Transverse colon (tissue), 4 donors: Measurements from ENCODE around the gene CLSTN2. TPM values are rescaled to one million over a fixed set of nuclear protein-coding genes. Genes with fewer than 3 reads are reported as not detected.

Experiments used
- DNase-seq: peaks from one replicate; pipeline ENCODE4 v3.0.0-alpha.2; 2019
- H3K27ac ChIP-seq, 4 donors: fragments of 200-600 bp; sonication (generic); 2 replicates each; pipeline ENCODE4 v1.5.1; 2016 to 2018; ENCODE audit warnings: inconsistent platforms in 4 of 4
- H3K27me3 ChIP-seq: fragments of 200-600 bp; sonication (generic); 2 replicates; pipeline ENCODE4 v1.5.1; 2017; ENCODE audit warnings: inconsistent platforms
- H3K36me3 ChIP-seq, 4 donors: fragments of 200-600 bp; sonication (generic); 2 replicates each; pipeline ENCODE4 v1.5.1; 2017 to 2019; ENCODE audit warnings: inconsistent platforms in 4 of 4
- H3K4me1 ChIP-seq, 4 donors: fragments of 200-600 bp; sonication (generic); 2 replicates each; pipeline ENCODE4 v1.5.1; 2017 to 2020; ENCODE audit warnings: inconsistent platforms in 4 of 4
- H3K4me3 ChIP-seq, 4 donors: fragments of 200-600 bp; sonication (generic); 1 replicate in 1 of 4; 2 replicates in 3 of 4; pipeline versions ENCODE4 v1.5.1 to v1.6.1; 2017 to 2019; ENCODE audit warnings: inconsistent platforms in 4 of 4
- H3K9me3 ChIP-seq, 2 donors: fragments of 200-600 bp; sonication (generic); 2 replicates each; pipeline ENCODE4 v1.5.1; 2017 to 2019; ENCODE audit warnings: inconsistent platforms in 2 of 2
- EP300 ChIP-seq: sonication (generic); formaldehyde crosslinking; IDR thresholded peaks from one replicate; pipeline ENCODE4 v1.6.1; 2017; ENCODE audit warnings: antibody characterized with exemption, low read depth
- POLR2A ChIP-seq: fragments of 450-650 bp; IDR thresholded peaks from one replicate; pipeline ENCODE4 v1.6.1; 2016; ENCODE audit warnings: antibody characterized with exemption, mild to moderate bottlenecking, moderate library complexity
- POLR2AphosphoS5 ChIP-seq, 3 donors: sonication (generic); formaldehyde crosslinking; IDR thresholded peaks; one replicate each; pipeline ENCODE4 v1.6.1; 2016; ENCODE audit warnings: antibody characterized with exemption in 3 of 3
- WGBS, 2 donors: methylation state at CpG; one replicate each; pipeline ENCODE4 v1.1.5; 2018; ENCODE audit warnings: low coverage in 1 of 2; 5-methylcytosine and 5-hydroxymethylcytosine counted together
- in situ Hi-C, 4 donors: fragments of 200-750 bp; cut with MboI; loops; one replicate each; pipeline versions ENCODE4 v1.15.0 to v1.15.1; 2017; ENCODE audit warnings: low sequenced_read_pairs in 3 of 4, low pct_ligation_motif_present in 1 of 4, low pct_unique_long_range_greater_than_20kb in 1 of 4
- intact Hi-C: fragments of 100-400 bp; cut with DNase I; formaldehyde crosslinking; loops from one replicate; pipeline ENCODE4 v1.15.1; 2023; ENCODE audit warnings: low total_unique reads
- total RNA-seq, 4 donors: library from RNA; depleted of rRNA; stranded (reverse); fragments of >200 nt; gene quantifications; one replicate each; pipeline ENCODE4 v1.1.0, GENCODE V29; 2016
- TF ChIP-seq, protein P1 (sequence below), 5 experiments: fragments of 200-600 bp in 3 of 5; fragments of 450-650 bp in 2 of 5; sonication (generic) in 3 of 5; IDR thresholded peaks; 1 replicate in 2 of 5; 2 replicates in 3 of 5; pipeline ENCODE4 v1.5.1; 2016 to 2017; ENCODE audit warnings: antibody characterized with exemption in 5 of 5, inconsistent platforms in 3 of 5, mild to moderate bottlenecking in 2 of 5, moderate library complexity in 1 of 5

The CLSTN2 gene
- total RNA-seq, 4 donors from 2014 or later: 0.60 to 9.0 (median 2.2) TPM

DNA sequence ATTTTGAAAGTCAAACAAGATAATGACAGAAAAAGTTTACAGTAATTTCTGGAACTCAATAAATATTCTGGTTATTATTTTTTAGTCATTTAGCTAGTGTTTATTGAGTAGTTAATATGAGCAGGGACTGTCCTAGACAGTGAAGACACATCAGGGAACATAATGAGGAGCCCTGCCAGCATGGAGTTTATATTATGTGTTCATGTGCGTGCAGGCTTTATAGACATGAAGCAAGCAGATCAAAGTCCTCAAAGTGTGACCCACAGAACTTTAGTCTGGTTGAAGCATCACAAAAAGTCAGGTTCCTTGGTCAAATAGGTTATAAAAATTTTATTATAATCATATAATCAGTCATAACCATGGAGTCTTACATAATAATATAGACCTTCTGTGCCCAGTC lies 289.3 kb downstream of the CLSTN2 start:
- in situ Hi-C loops: no loop called here
- Histone ChIP-seq H3K9me3 (no peaks in the 10 kb centered on the region), H3K36me3 (no peaks in the 10 kb centered on the region), H3K27ac (no peak overlapping the region), H3K4me3 (no peak overlapping the region), H3K27me3 (no peaks in the 10 kb centered on the region), H3K4me1 (no peaks in the 10 kb centered on the region)
- TF ChIP-seq EP300: no peak
- TF ChIP-seq, protein P1, sequence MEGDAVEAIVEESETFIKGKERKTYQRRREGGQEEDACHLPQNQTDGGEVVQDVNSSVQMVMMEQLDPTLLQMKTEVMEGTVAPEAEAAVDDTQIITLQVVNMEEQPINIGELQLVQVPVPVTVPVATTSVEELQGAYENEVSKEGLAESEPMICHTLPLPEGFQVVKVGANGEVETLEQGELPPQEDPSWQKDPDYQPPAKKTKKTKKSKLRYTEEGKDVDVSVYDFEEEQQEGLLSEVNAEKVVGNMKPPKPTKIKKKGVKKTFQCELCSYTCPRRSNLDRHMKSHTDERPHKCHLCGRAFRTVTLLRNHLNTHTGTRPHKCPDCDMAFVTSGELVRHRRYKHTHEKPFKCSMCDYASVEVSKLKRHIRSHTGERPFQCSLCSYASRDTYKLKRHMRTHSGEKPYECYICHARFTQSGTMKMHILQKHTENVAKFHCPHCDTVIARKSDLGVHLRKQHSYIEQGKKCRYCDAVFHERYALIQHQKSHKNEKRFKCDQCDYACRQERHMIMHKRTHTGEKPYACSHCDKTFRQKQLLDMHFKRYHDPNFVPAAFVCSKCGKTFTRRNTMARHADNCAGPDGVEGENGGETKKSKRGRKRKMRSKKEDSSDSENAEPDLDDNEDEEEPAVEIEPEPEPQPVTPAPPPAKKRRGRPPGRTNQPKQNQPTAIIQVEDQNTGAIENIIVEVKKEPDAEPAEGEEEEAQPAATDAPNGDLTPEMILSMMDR (IDR thresholded peaks at IDR 0.05): no peak
- TF ChIP-seq POLR2A: no peak
- DNase-seq: no peak
- intact Hi-C loops: no loop called here
- WGBS, 2 donors: 33 to 67% methylated on average over 1 of the region's 1 CpG

DNA sequence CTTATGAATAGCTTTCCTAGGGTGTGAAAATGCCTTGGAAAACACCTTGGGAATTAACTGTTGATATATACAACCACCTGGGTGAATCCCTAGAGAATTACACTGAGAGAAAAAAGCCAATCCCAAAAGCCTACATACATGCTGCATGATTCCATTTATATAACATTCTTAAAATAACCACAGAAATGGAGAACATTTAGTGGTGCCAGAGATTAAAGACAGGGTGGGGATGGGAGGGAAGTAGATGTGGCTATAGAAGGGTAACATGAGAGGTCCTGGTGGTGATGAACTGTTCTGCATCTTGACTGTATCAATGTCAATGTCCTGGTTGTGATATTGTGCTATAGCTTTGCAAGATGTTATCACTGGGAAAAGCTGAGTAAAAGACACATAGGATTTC lies 291.0 kb downstream of the CLSTN2 start:
- DNase-seq: no peak
- no peaks in the 10 kb centered on the region for H3K9me3 ChIP-seq
- no peaks in the 10 kb centered on the region for H3K27me3 ChIP-seq
- intact Hi-C loops (no loop called here), in situ Hi-C loops (no loop called here)
- no peak overlapping the region for H3K27ac ChIP-seq
- no peaks in the 10 kb centered on the region for H3K4me1 ChIP-seq
- TF ChIP-seq POLR2AphosphoS5 (IDR thresholded peaks at IDR 0.05): no peak
- TF ChIP-seq POLR2A: no peak
- TF ChIP-seq EP300: no peak
- TF ChIP-seq, protein P1 (IDR thresholded peaks at IDR 0.05): no peak
- no peak overlapping the region for H3K4me3 ChIP-seq
- no peaks in the 10 kb centered on the region for H3K36me3 ChIP-seq

DNA sequence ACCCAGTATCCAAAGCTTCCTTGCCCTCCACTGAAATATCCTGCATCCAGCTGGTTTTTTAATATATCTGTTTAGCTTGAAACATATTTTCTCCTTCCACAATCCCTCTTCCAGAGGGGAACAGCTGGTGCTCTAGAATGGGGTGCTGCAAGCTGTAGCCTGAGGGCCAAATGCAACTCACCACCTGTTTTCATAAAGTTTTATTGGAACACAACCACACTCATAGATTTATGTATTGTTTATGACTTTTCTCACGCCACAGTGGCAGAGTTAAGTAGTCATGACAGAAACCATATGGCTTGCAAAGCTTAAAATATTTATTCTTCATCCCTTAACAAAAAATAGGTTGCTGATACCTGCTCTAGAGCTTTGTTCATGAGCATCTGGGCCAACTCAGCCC lies 298.7 kb downstream of the CLSTN2 start:
- DNase-seq: no peak
- in situ Hi-C loops: no loop called here
- Histone ChIP-seq H3K27me3 (no peaks in the 10 kb centered on the region), H3K36me3 (no peaks in the 10 kb centered on the region), H3K4me1 (no peaks in the 10 kb centered on the region), H3K4me3 (no peak overlapping the region), H3K9me3 (no peaks in the 10 kb centered on the region), H3K27ac (no peak overlapping the region)
- TF ChIP-seq POLR2A (no peak), POLR2AphosphoS5 (IDR thresholded peaks at IDR 0.05) (no peak)
- intact Hi-C loops: no loop called here
- WGBS, 2 donors: 46 to 67% methylated on average over 1 of the region's 1 CpG

DNA sequence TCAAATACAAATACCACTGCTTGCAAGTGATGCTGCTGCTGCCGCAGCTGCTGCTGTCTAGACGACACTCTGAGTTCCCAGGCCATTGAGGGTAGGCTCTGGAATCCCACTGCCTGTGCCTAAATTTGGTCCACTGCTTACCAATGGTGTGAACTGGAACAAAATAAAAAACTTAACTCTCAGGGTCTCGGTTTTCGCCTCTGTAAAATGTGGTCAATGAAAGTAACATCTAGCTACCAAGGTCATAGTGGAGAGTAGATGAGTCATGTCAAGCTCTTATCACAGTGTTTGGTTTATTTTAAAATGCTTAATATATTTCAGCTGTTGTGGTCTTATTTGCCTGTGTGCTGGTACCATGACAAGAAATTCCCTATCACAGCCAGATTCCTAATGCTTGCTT lies 299.3 kb downstream of the CLSTN2 start:
- TF ChIP-seq EP300 (no peak), POLR2A (no peak), POLR2AphosphoS5 (IDR thresholded peaks at IDR 0.05) (no peak)
- TF ChIP-seq, protein P1 (IDR thresholded peaks at IDR 0.05): no peak
- no peak for DNase-seq
- WGBS, 2 donors: 78 to 92% methylated on average over 4 of the region's 4 CpGs
- Histone ChIP-seq H3K36me3 (no peaks in the 10 kb centered on the region), H3K4me3 (no peak overlapping the region), H3K4me1 (no peaks in the 10 kb centered on the region), H3K9me3 (no peaks in the 10 kb centered on the region), H3K27me3 (no peaks in the 10 kb centered on the region), H3K27ac (no peak overlapping the region)
- in situ Hi-C loops: no loop called here
- intact Hi-C loops: no loop called here

DNA sequence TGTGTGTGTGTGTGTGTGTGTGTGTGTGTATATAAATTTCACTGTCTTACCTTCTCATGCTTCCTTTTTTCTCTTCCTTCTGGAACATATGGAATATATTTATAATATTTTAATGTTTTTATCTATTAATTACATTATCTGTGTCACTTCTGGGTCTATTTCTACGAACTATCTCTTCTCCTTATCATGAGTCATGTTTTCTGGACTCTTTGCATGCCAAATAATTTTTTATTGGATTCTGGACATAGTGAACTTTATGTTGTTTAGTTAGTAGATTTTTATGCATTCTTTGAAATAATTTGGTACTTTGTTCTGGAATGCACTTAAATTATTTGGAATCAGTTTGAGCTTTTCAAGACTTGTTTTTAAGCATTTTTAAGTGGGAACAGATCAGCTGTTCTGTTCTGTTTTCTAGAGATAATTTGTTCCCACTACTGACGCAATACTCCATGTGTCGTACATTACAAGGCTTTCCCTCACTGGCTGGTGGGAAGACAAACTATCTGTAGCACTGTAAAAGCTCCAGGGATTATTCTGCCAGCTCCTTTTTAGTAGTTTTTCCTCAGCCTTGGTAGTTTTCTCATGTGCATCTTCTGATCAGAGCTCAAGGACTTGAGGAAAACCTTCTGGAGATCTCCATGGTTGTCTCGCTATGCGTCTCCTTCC lies 302.0 kb downstream of the CLSTN2 start:
- no peak overlapping the region for H3K27ac ChIP-seq
- no peak overlapping the region for H3K4me3 ChIP-seq
- no peaks in the 10 kb centered on the region for H3K9me3 ChIP-seq
- intact Hi-C loops: no loop called here
- no peaks in the 10 kb centered on the region for H3K27me3 ChIP-seq
- no peak for TF ChIP-seq POLR2A
- TF ChIP-seq POLR2AphosphoS5 (IDR thresholded peaks at IDR 0.05): no peak
- TF ChIP-seq, protein P1 (IDR thresholded peaks at IDR 0.05): no peak
- TF ChIP-seq EP300: no peak
- no peaks in the 10 kb centered on the region for H3K4me1 ChIP-seq
- no peaks in the 10 kb centered on the region for H3K36me3 ChIP-seq
- WGBS, 2 donors: 78 to 84% methylated on average over 3 to 5 of the region's 5 CpGs
- no peak for DNase-seq
- in situ Hi-C loops: no loop called here
